OCI-LY3 (cell line): ENCODE results near the gene LAMA4.

Experiments used
- H2AFZ ChIP-seq: fragments of 200-600, 300-600 bp; shearing (Covaris generic); 2 replicates; pipeline ENCODE4 v1.6.0; 2014; ENCODE audit warnings: antibody characterized with exemption, low read depth, low read length
- H3K27ac ChIP-seq: fragments of 200-600, 300-600 bp; sonication (generic); 2 replicates; pipeline ENCODE4 v1.5.1; 2014; ENCODE audit warnings: mild to moderate bottlenecking, low read length, moderate library complexity, mixed read lengths
- H3K27me3 ChIP-seq: fragments of 200-600, 300-600 bp; sonication (generic); 2 replicates; pipeline ENCODE4 v1.6.1; 2014; ENCODE audit warnings: low read depth, low read length, mixed read lengths
- H3K36me3 ChIP-seq: fragments of 200-600, 300-600 bp; sonication (generic); replicated peaks from 2 replicates; pipeline ENCODE3; 2014; ENCODE audit warnings: low read depth, low read length, mixed read lengths
- H3K4me1 ChIP-seq: fragments of 300-600, 200-600 bp; sonication (generic); 2 replicates; pipeline ENCODE4 v1.6.1; 2014; ENCODE audit warnings: low read length, mixed read lengths
- H3K4me2 ChIP-seq: fragments of 200-600, 300-600 bp; sonication (generic); 2 replicates; pipeline ENCODE4 v1.6.1; 2014; ENCODE audit warnings: low read length, mixed read lengths
- H3K4me3 ChIP-seq: fragments of 300-600, 200-600 bp; sonication (generic); 2 replicates; pipeline ENCODE4 v1.5.1; 2014; ENCODE audit warnings: antibody characterized with exemption, mild to moderate bottlenecking, low read length, moderate library complexity
- H3K79me2 ChIP-seq: fragments of 300-600, 200-600 bp; shearing (Covaris generic); 2 replicates; pipeline ENCODE4 v1.6.1; 2014; ENCODE audit warnings: mild to moderate bottlenecking, low read length, mixed read lengths
- H3K9ac ChIP-seq: fragments of 300-600, 200-600 bp; shearing (Covaris generic); 2 replicates; pipeline ENCODE4 v1.6.0; 2014; ENCODE audit warnings: mild to moderate bottlenecking, low read length, moderate library complexity
- H3K9me3 ChIP-seq: fragments of 200-600, 300-600 bp; shearing (Covaris generic); 2 replicates; pipeline ENCODE4 v1.6.1; 2014; ENCODE audit warnings: low read length, mixed read lengths; ENCODE audit not compliant: insufficient read depth
- H4K20me1 ChIP-seq: fragments of 200-600, 300-600 bp; sonication (generic); 2 replicates; pipeline ENCODE4 v1.6.1; 2016; ENCODE audit warnings: low read length, mixed read lengths; ENCODE audit not compliant: insufficient read depth
- CTCF ChIP-seq: fragments of 200-600, 300-600 bp; sonication (generic); IDR thresholded peaks from 2 replicates; pipeline ENCODE4 v1.5.1; 2014; ENCODE audit warnings: antibody characterized with exemption, low read length, low read depth
- EZH2phosphoT487 ChIP-seq: fragments of 200-600 bp; shearing (Covaris generic); IDR thresholded peaks from 2 replicates; pipeline ENCODE4 v1.6.1; 2018; ENCODE audit warnings: antibody characterized with exemption, mixed run types, low read depth

LAMA4 gene

GRCh38 chr6:112274774-112275173, 20.4 kb upstream of the LAMA4 start:
- no peaks in the 10 kb centered on the region for H3K79me2 ChIP-seq
- no peaks in the 10 kb centered on the region for H3K27me3 ChIP-seq
- no peaks in the 10 kb centered on the region for H3K36me3 ChIP-seq
- no peak for TF ChIP-seq CTCF
- no peak for TF ChIP-seq EZH2phosphoT487
- no peaks in the 10 kb centered on the region for H4K20me1 ChIP-seq
- no peak overlapping the region for H3K27ac ChIP-seq
- H3K9ac ChIP-seq: no peak overlapping the region
- H3K4me2 ChIP-seq: no peak overlapping the region
- H3K9me3 ChIP-seq: no peaks in the 10 kb centered on the region
- no peak overlapping the region for H3K4me3 ChIP-seq
- no peak overlapping the region for H2AFZ ChIP-seq
- H3K4me1 ChIP-seq: no peaks in the 10 kb centered on the region

GRCh38 chr6:112272799-112273198, 18.4 kb upstream of the LAMA4 start:
- no peaks in the 10 kb centered on the region for H3K36me3 ChIP-seq
- H3K4me2 ChIP-seq: no peak overlapping the region
- H4K20me1 ChIP-seq: no peaks in the 10 kb centered on the region
- TF ChIP-seq CTCF: no peak
- H2AFZ ChIP-seq: no peak overlapping the region
- H3K79me2 ChIP-seq: no peaks in the 10 kb centered on the region
- H3K4me3 ChIP-seq: no peak overlapping the region
- H3K4me1 ChIP-seq: peaks cover 9% of the 10 kb centered on the region
- no peak overlapping the region for H3K9ac ChIP-seq
- no peaks in the 10 kb centered on the region for H3K27me3 ChIP-seq
- H3K9me3 ChIP-seq: no peaks in the 10 kb centered on the region
- no peak overlapping the region for H3K27ac ChIP-seq

- no peak overlapping the region for H2AFZ ChIP-seq
- TF ChIP-seq EZH2phosphoT487: no peak
- no peak for TF ChIP-seq CTCF
- peaks cover 17% of the 10 kb centered on the region for H3K4me1 ChIP-seq
- H3K36me3 ChIP-seq: no peaks in the 10 kb centered on the region
- no peak overlapping the region for H3K27ac ChIP-seq
- no peaks in the 10 kb centered on the region for H3K27me3 ChIP-seq
- H3K79me2 ChIP-seq: no peaks in the 10 kb centered on the region
- H3K9me3 ChIP-seq: no peaks in the 10 kb centered on the region
- no peak overlapping the region for H3K9ac ChIP-seq
- no peaks in the 10 kb centered on the region for H4K20me1 ChIP-seq
- H3K4me2 ChIP-seq: no peak overlapping the region
- H3K4me3 ChIP-seq: no peak overlapping the region
Observed at GRCh38 chr6:112270756-112271155, 16.4 kb upstream of the LAMA4 start.

GRCh38 chr6:112269979-112270566, 15.7 kb upstream of the LAMA4 start:
- no peaks in the 10 kb centered on the region for H3K36me3 ChIP-seq
- no peak overlapping the region for H3K27ac ChIP-seq
- H3K27me3 ChIP-seq: no peaks in the 10 kb centered on the region
- H2AFZ ChIP-seq: no peak overlapping the region
- H3K9ac ChIP-seq: no peak overlapping the region
- no peaks in the 10 kb centered on the region for H3K79me2 ChIP-seq
- no peak overlapping the region for H3K4me3 ChIP-seq
- no peak overlapping the region for H3K4me2 ChIP-seq
- TF ChIP-seq CTCF (no peak), EZH2phosphoT487 (no peak)
- no peaks in the 10 kb centered on the region for H4K20me1 ChIP-seq
- peaks cover 17% of the 10 kb centered on the region for H3K4me1 ChIP-seq
- H3K9me3 ChIP-seq: no peaks in the 10 kb centered on the region
